ENCODE measurements around the gene EFNA5. TPM values are rescaled to one million over a fixed set of nuclear protein-coding genes. Genes with fewer than 3 reads are reported as not detected.

The EFNA5 gene
- polyA plus RNA-seq, 1 donor from 2014 or later = 4.2 TPM

- Histone ChIP-seq H3K9ac (ENCODE audit: low read length) (no peak overlapping the region), H3K79me2 (replicated peaks; ENCODE audit: insufficient read depth, low read length) (no peaks in the 10 kb centered on the region), H4K20me1 (ENCODE audit: insufficient read depth) (no peaks in the 10 kb centered on the region), H3K4me2 (ENCODE audit: low read length) (no peak overlapping the region), H2AFZ (ENCODE audit: low read depth, low read length) (no peak overlapping the region), H3K9me3 (ENCODE audit: low read length) (no peaks in the 10 kb centered on the region), H3K9me2 (ENCODE audit: insufficient read depth, low read length) (no peaks in the 10 kb centered on the region), H3K27ac (ENCODE audit: low read length) (no peak overlapping the region), H3K4me3 (ENCODE audit: low read length) (no peak overlapping the region), H3K36me3 (ENCODE audit: insufficient read depth, low read length) (no peaks in the 10 kb centered on the region), H3F3A (ENCODE audit: insufficient read depth, low read length, poor library complexity, severe bottlenecking) (no peaks in the 10 kb centered on the region), H3K27me3 (ENCODE audit: insufficient read depth, low read depth, low read length) (no peaks in the 10 kb centered on the region)
- no peak for TF ChIP-seq CTCF (IDR thresholded peaks at IDR 0.05; ENCODE audit: poor library complexity, severe bottlenecking)
- no peak for TF ChIP-seq RAD21 (conservative IDR thresholded peaks at IDR 0.05)
- no peak for TF ChIP-seq TAF1 (IDR thresholded peaks at IDR 0.05; ENCODE audit: low read depth)
- TF ChIP-seq SMC3 (conservative IDR thresholded peaks at IDR 0.05; ENCODE audit: poor library complexity) = no peak
- no peak for TF ChIP-seq MXI1 (conservative IDR thresholded peaks at IDR 0.05; ENCODE audit: poor library complexity, severe bottlenecking)
These were observed 301.1 kb downstream of the EFNA5 start for GRCh38 chr5:107369622-107370021.

- Histone ChIP-seq H4K20me1 (ENCODE audit: insufficient read depth) (no peaks in the 10 kb centered on the region), H3K27me3 (ENCODE audit: insufficient read depth, low read depth, low read length) (no peaks in the 10 kb centered on the region), H3K27ac (ENCODE audit: low read length) (no peak overlapping the region), H3F3A (ENCODE audit: insufficient read depth, low read length, poor library complexity, severe bottlenecking) (no peaks in the 10 kb centered on the region), H3K79me2 (replicated peaks; ENCODE audit: insufficient read depth, low read length) (no peaks in the 10 kb centered on the region), H3K9me2 (ENCODE audit: insufficient read depth, low read length) (no peaks in the 10 kb centered on the region), H3K9ac (ENCODE audit: low read length) (no peak overlapping the region), H3K36me3 (ENCODE audit: insufficient read depth, low read length) (no peaks in the 10 kb centered on the region), H2AFZ (ENCODE audit: low read depth, low read length) (no peak overlapping the region), H3K4me2 (ENCODE audit: low read length) (no peak overlapping the region), H3K9me3 (ENCODE audit: low read length) (no peaks in the 10 kb centered on the region), H3K4me3 (ENCODE audit: low read length) (no peak overlapping the region)
- TF ChIP-seq EP300 (conservative IDR thresholded peaks at IDR 0.05; ENCODE audit: poor library complexity, severe bottlenecking) (no peak), EZH2 (IDR thresholded peaks at IDR 0.05; ENCODE audit: borderline replicate concordance, insufficient read depth, low read length, poor library complexity, severe bottlenecking) (no peak), SMC3 (conservative IDR thresholded peaks at IDR 0.05; ENCODE audit: poor library complexity) (no peak), RAD21 (conservative IDR thresholded peaks at IDR 0.05) (no peak), MXI1 (conservative IDR thresholded peaks at IDR 0.05; ENCODE audit: poor library complexity, severe bottlenecking) (no peak), POLR2AphosphoS5 (IDR thresholded peaks at IDR 0.05) (no peak)
- TF ChIP-seq, protein P1, sequence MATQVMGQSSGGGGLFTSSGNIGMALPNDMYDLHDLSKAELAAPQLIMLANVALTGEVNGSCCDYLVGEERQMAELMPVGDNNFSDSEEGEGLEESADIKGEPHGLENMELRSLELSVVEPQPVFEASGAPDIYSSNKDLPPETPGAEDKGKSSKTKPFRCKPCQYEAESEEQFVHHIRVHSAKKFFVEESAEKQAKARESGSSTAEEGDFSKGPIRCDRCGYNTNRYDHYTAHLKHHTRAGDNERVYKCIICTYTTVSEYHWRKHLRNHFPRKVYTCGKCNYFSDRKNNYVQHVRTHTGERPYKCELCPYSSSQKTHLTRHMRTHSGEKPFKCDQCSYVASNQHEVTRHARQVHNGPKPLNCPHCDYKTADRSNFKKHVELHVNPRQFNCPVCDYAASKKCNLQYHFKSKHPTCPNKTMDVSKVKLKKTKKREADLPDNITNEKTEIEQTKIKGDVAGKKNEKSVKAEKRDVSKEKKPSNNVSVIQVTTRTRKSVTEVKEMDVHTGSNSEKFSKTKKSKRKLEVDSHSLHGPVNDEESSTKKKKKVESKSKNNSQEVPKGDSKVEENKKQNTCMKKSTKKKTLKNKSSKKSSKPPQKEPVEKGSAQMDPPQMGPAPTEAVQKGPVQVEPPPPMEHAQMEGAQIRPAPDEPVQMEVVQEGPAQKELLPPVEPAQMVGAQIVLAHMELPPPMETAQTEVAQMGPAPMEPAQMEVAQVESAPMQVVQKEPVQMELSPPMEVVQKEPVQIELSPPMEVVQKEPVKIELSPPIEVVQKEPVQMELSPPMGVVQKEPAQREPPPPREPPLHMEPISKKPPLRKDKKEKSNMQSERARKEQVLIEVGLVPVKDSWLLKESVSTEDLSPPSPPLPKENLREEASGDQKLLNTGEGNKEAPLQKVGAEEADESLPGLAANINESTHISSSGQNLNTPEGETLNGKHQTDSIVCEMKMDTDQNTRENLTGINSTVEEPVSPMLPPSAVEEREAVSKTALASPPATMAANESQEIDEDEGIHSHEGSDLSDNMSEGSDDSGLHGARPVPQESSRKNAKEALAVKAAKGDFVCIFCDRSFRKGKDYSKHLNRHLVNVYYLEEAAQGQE (IDR thresholded peaks at IDR 0.05; ENCODE audit: borderline replicate concordance) = no peak
These were observed 302.1 kb downstream of the EFNA5 start for GRCh38 chr5:107368615-107369014.

- Histone ChIP-seq H3K9me3 (ENCODE audit: low read length) (no peaks in the 10 kb centered on the region), H4K20me1 (ENCODE audit: insufficient read depth) (no peaks in the 10 kb centered on the region), H3K4me3 (ENCODE audit: low read length) (no peak overlapping the region), H3K79me2 (replicated peaks; ENCODE audit: insufficient read depth, low read length) (no peaks in the 10 kb centered on the region), H3K36me3 (ENCODE audit: insufficient read depth, low read length) (no peaks in the 10 kb centered on the region), H3K27me3 (ENCODE audit: insufficient read depth, low read depth, low read length) (no peaks in the 10 kb centered on the region), H3F3A (ENCODE audit: insufficient read depth, low read length, poor library complexity, severe bottlenecking) (no peaks in the 10 kb centered on the region), H3K9ac (ENCODE audit: low read length) (no peak overlapping the region), H3K27ac (ENCODE audit: low read length) (no peak overlapping the region), H3K9me2 (ENCODE audit: insufficient read depth, low read length) (no peaks in the 10 kb centered on the region), H2AFZ (ENCODE audit: low read depth, low read length) (no peak overlapping the region), H3K4me2 (ENCODE audit: low read length) (no peak overlapping the region)
- TF ChIP-seq RAD21 (conservative IDR thresholded peaks at IDR 0.05) = no peak
- TF ChIP-seq POLR2AphosphoS5 (IDR thresholded peaks at IDR 0.05) = no peak
- TF ChIP-seq EZH2 (IDR thresholded peaks at IDR 0.05; ENCODE audit: borderline replicate concordance, insufficient read depth, low read length, poor library complexity, severe bottlenecking) = no peak
- no peak for TF ChIP-seq TAF1 (IDR thresholded peaks at IDR 0.05; ENCODE audit: low read depth)
- TF ChIP-seq, protein P1 (IDR thresholded peaks at IDR 0.05; ENCODE audit: borderline replicate concordance) = no peak
- TF ChIP-seq CTCF (IDR thresholded peaks at IDR 0.05; ENCODE audit: poor library complexity, severe bottlenecking) = no peak
- no peak for TF ChIP-seq SMC3 (conservative IDR thresholded peaks at IDR 0.05; ENCODE audit: poor library complexity)
These were observed 302.8 kb downstream of the EFNA5 start for GRCh38 chr5:107367939-107368338.

All from neural cell (in vitro differentiated cells).